Measurements from ENCODE around the gene ATP7A. TPM values are rescaled to one million over a fixed set of nuclear protein-coding genes. Genes with fewer than 3 reads are reported as not detected.

ATP7A gene
- total RNA-seq: 6.7 and 8.0 TPM in 2 replicates

DNA sequence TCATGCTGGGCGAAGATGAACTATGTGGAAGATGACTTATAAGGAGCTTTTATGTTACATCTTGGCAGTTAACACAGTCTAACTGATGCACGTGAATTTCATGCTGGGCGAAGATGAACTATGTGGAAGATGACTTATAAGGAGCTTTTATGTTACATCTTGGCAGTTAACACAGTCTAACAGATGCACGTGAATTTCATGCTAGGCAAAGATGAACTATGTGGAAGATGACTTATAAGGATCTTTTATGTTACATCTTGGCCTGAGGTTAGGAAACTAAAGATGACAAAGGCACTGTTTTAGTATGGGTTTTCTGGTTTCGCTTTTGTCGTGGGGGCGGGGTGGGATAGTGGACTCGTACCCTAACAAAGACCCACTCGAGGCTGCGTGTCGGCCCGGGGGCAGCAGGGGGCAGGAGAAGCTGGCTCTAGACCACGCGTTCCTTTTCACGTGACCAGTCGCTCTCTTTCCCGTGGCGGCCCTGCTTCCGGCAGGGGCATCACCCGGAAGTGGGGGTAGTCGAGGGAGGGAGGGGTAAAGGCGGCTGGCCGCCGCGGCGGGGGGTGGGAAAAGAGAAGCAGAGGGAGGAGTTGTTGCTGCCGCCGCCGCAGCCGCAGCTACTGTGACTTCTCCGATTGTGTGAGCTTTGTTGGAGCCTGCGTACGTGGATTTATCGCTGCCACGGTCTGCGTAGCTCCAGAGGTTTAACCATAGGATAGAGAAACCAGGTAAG is at the start of gene ATP7A:
Gene ATP7A (plus strand): TSS at position 586 of the 733 bp plus-strand sequence. CDS start 60,949 bp downstream, outside the sequence.

DNA sequence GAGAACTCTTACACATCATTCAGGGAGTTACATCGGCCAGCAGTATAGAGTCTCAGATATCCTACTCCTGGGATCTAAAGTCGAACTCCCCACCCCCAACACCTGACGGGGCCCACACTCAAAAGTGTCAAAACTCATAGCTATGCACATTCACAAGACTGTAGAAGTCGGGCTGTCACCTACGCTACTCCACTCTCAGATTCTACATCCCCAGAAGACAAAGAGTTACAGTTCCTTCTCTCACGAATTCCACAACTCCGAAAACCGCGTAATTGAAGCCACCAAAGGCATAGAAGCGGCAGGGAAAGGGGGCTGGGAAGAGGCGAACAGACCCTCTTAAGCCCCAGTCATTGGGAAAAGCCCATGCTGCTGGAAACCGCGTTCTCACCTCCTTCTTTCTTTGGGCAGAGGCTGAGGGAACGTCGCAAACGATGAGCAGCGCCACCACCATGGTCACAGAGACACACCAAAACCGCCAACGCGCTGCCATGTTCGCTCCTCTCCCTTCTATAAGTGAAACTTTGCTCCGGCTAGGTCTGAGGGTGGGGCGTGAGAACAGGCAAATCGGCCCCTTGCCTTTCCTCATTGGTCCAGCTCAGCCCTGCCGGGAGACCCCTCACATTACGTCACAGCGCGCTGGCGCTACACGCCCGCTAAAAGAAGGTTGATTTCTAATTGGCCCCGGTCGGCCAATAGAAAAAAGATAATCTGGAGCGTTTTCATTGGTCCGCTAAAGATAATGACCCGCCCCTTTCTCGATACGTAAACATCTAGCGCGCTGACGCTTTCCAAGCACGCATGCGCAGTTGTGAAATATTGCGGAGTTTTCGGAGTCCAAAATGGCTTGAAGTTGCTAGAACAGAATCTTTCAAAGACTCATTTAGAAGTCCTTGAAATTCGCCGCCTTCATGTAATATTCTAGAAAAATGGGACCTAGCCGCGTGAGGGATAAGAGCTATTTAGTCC is 15.3 kb upstream of the ATP7A start, which contains the start of gene MAGT1:
Gene MAGT1 (minus strand): TSS at position 515 of the 966 bp plus-strand sequence. CDS start 25 bp downstream, at position 490.

DNA sequence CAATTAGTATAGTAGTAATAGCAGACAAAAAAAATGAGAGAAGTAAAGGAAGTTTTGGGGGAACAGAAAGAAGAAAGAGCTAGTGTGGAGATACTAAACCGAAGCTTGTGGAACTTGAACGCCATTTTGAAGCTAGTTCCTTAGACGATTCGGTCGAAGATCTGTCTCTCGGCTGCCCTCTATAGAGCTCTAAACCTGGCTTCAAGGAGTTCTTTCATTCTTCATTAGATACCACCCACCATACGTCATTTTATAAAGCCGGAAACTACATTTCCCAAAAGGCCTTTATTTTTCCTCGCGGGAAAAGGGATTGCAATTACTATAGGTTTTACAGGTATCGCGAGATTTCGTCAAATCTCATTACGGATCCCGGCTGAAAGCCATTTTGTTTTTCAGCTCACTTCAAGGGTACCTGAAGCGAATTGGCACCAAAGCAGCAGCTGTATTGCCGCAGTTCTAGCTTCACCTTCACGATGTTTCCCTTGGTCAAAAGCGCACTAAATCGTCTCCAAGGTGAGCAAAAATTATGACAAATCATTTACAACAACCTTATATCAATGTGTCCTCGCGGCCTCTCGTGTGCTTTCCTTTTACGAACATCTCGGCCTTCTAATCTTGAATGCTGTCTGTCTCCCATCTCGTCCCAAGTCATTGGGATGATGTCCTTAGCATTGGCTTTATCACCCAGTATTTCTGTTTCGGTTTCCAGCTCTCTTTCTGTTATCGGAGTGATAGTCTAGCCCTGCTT is 11.2 kb upstream of the ATP7A start, which contains the start of gene COX7B:
Gene COX7B (plus strand): TSS at position 388 of the 748 bp plus-strand sequence. CDS start 86 bp downstream, at position 474.

DNA sequence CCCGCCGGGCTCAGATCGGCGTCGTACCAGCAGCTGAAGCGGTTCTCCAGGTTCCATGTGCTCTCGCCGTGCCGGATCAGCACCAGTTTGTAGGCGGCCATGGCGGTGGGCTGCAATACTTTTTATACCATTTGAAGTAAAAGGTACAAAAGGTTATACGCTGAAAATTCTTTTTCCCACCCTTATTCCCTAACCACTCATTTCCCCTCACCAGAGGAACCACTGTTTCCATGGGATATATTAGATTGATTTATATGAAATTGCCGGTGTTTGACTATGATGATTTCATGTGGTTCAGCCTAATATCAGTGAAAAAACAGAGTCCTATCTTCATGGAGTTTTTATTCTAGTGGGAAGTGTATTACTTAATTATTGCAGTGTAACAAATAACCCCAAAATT is 59.0 kb downstream of the ATP7A start, which contains the start of gene PGAM4:
Gene PGAM4 (minus strand): TSS at position 101 of the 400 bp plus-strand sequence. CDS start 0 bp downstream, at position 101.

Other genes with a start within 250 kb of the ATP7A start
- 33.6 and 35.9 TPM in 2 replicates for gene ATRX, start 124.5 kb upstream of the ATP7A start, total RNA-seq
- gene MAGT1, start 15.3 kb upstream of the ATP7A start, total RNA-seq: 41.4 and 46.4 TPM in 2 replicates
- gene COX7B, start 11.2 kb upstream of the ATP7A start, total RNA-seq: 383 and 553 TPM in 2 replicates
- not detected in 2 replicates for gene PGAM4, start 58.9 kb downstream of the ATP7A start, total RNA-seq
- gene PGK1, start 193.6 kb downstream of the ATP7A start, total RNA-seq: 534 and 950 TPM in 2 replicates
- 8.7 and 12.1 TPM in 2 replicates for gene TAF9B, start 229.0 kb downstream of the ATP7A start, total RNA-seq

All from airway epithelial cell (primary cell).